NT2/D1 (cell line): ENCODE results near the gene ARHGAP21.
"Not testable (repeated sequence)": the region's sequence is repeated elsewhere in the genome, so short reads cannot be mapped to it uniquely, and the experiment has no call there.

Experiments
- DNase-seq: peaks from one replicate; pipeline ENCODE4 v3.0.0-alpha.2; 2011; ENCODE audit warnings: low read depth, low spot score
- H3K27me3 ChIP-seq: 2 replicates; pipeline ENCODE4 v1.6.0; 2011; ENCODE audit warnings: mild to moderate bottlenecking; ENCODE audit not compliant: insufficient read length, insufficient read depth
- H3K36me3 ChIP-seq: 2 replicates; pipeline ENCODE4 v1.6.1; 2011; ENCODE audit warnings: mild to moderate bottlenecking, low read length, mixed read lengths; ENCODE audit not compliant: insufficient read depth, insufficient read length
- H3K4me1 ChIP-seq: 2 replicates; pipeline ENCODE4 v1.5.1; 2011; ENCODE audit not compliant: insufficient read depth, insufficient read length
- H3K4me3 ChIP-seq: 2 replicates; pipeline ENCODE4 v1.5.1; 2011; ENCODE audit warnings: low read depth; ENCODE audit not compliant: insufficient read length
- H3K9ac ChIP-seq: 2 replicates; pipeline ENCODE4 v1.6.0; 2011; ENCODE audit warnings: low read depth; ENCODE audit not compliant: insufficient read length
- H3K9me3 ChIP-seq: 2 replicates; pipeline ENCODE4 v1.5.1; 2011; ENCODE audit warnings: mild to moderate bottlenecking, low read length; ENCODE audit not compliant: insufficient read depth
- SUZ12 ChIP-seq: IDR thresholded peaks from 2 replicates; pipeline ENCODE4 v1.6.1; 2011; ENCODE audit not compliant: insufficient read length, insufficient read depth; ENCODE audit errors: extremely low read depth
- YY1 ChIP-seq: IDR thresholded peaks from 2 replicates; pipeline ENCODE4 v1.6.1; 2011; ENCODE audit not compliant: insufficient read length, insufficient read depth
- ZNF274 ChIP-seq: IDR thresholded peaks from 2 replicates; pipeline ENCODE4 v1.6.1; 2011; ENCODE audit warnings: mild to moderate bottlenecking, low read depth, low read length

Gene ARHGAP21

GRCh38 chr10:24664991-24665390 lies 58.7 kb downstream of the ARHGAP21 start:
- no peak for TF ChIP-seq SUZ12
- TF ChIP-seq ZNF274 = no peak
- TF ChIP-seq YY1 = no peak
- H3K36me3 ChIP-seq = peaks cover 16% of the 10 kb centered on the region
- H3K4me3 ChIP-seq = no peak overlapping the region
- H3K27me3 ChIP-seq = no peaks in the 10 kb centered on the region
- H3K9me3 ChIP-seq = peaks cover 4% of the 10 kb centered on the region; the same call in 1 of the 2 replicates
- H3K9ac ChIP-seq = no peak overlapping the region
- H3K4me1 ChIP-seq = no peaks in the 10 kb centered on the region
- DNase-seq = no peak

- no peak overlapping the region for H3K9ac ChIP-seq
- peaks cover 13% of the 10 kb centered on the region for H3K36me3 ChIP-seq
- no peak for DNase-seq
- peaks cover 6% of the 10 kb centered on the region; the same call in 1 of the 2 replicates for H3K9me3 ChIP-seq
- no peaks in the 10 kb centered on the region for H3K4me1 ChIP-seq
- H3K27me3 ChIP-seq = no peaks in the 10 kb centered on the region
- no peak overlapping the region for H3K4me3 ChIP-seq
- TF ChIP-seq ZNF274 = no peak
Observed at GRCh38 chr10:24661376-24661775, 62.3 kb downstream of the ARHGAP21 start.

GRCh38 chr10:24658319-24658718 lies 65.4 kb downstream of the ARHGAP21 start:
- H3K4me1 ChIP-seq, H3K27me3 ChIP-seq, H3K36me3 ChIP-seq, H3K9ac ChIP-seq, H3K4me3 ChIP-seq, H3K9me3 ChIP-seq, DNase-seq: not testable (repeated sequence)

GRCh38 chr10:24656326-24656725 lies 67.4 kb downstream of the ARHGAP21 start:
- H3K9ac ChIP-seq, H3K36me3 ChIP-seq, H3K4me1 ChIP-seq, H3K9me3 ChIP-seq, DNase-seq, H3K27me3 ChIP-seq, H3K4me3 ChIP-seq: not testable (repeated sequence)

- no peak for DNase-seq
- TF ChIP-seq SUZ12 (no peak), YY1 (no peak), ZNF274 (no peak)
- H3K36me3 ChIP-seq = no peaks in the 10 kb centered on the region
Observed at GRCh38 chr10:24652381-24652957, 71.2 kb downstream of the ARHGAP21 start.

GRCh38 chr10:24651923-24652322 lies 71.8 kb downstream of the ARHGAP21 start:
- Histone ChIP-seq H3K9ac (no peak overlapping the region), H3K9me3 (no peaks in the 10 kb centered on the region), H3K36me3 (no peaks in the 10 kb centered on the region), H3K4me1 (no peaks in the 10 kb centered on the region), H3K4me3 (no peak overlapping the region), H3K27me3 (no peaks in the 10 kb centered on the region)
- TF ChIP-seq ZNF274 (no peak), YY1 (no peak), SUZ12 (no peak)
- DNase-seq = no peak

More at GRCh38 chr10:24652381-24652957, 71.2 kb downstream of the ARHGAP21 start:
- H3K9ac ChIP-seq = no peak overlapping the region
- no peaks in the 10 kb centered on the region for H3K9me3 ChIP-seq
- no peaks in the 10 kb centered on the region for H3K4me1 ChIP-seq
- H3K27me3 ChIP-seq = no peaks in the 10 kb centered on the region
- H3K4me3 ChIP-seq = no peak overlapping the region

GRCh38 chr10:24650669-24651391 lies 72.9 kb downstream of the ARHGAP21 start:
- no peak for DNase-seq
- no peak for TF ChIP-seq ZNF274
- Histone ChIP-seq H3K4me3 (no peak overlapping the region), H3K9me3 (no peaks in the 10 kb centered on the region), H3K36me3 (no peaks in the 10 kb centered on the region), H3K4me1 (no peaks in the 10 kb centered on the region), H3K9ac (no peak overlapping the region), H3K27me3 (no peaks in the 10 kb centered on the region)

GRCh38 chr10:24645784-24646183 lies 77.9 kb downstream of the ARHGAP21 start:
- Histone ChIP-seq H3K4me1 (no peaks in the 10 kb centered on the region), H3K9ac (no peak overlapping the region), H3K9me3 (no peaks in the 10 kb centered on the region), H3K4me3 (no peak overlapping the region), H3K36me3 (no peaks in the 10 kb centered on the region), H3K27me3 (no peaks in the 10 kb centered on the region)
- TF ChIP-seq YY1 = no peak
- no peak for TF ChIP-seq SUZ12
- no peak for DNase-seq
